Stimulated activated CD8-positive, alpha-beta memory T cell treated with anti-CD3 and anti-CD28 coated beads, Interleukin-7, amount 100 ng/mL, for 24 hours (primary cell): ENCODE measurements around the gene NF1.
A peak's percentile ranks its signal among the peaks of the same experiment; 100 is the strongest.

Experiments
- DNase-seq: peaks from one replicate; pipeline ENCODE4 v3.0.0-alpha.2; 2020; ENCODE audit warnings: low read depth

Gene NF1

GRCh38 chr17:31387438-31387837 lies 292.7 kb downstream of the NF1 start:
- no peak for DNase-seq

GRCh38 chr17:31388351-31388750 lies 293.6 kb downstream of the NF1 start:
- no peak for DNase-seq

DNA sequence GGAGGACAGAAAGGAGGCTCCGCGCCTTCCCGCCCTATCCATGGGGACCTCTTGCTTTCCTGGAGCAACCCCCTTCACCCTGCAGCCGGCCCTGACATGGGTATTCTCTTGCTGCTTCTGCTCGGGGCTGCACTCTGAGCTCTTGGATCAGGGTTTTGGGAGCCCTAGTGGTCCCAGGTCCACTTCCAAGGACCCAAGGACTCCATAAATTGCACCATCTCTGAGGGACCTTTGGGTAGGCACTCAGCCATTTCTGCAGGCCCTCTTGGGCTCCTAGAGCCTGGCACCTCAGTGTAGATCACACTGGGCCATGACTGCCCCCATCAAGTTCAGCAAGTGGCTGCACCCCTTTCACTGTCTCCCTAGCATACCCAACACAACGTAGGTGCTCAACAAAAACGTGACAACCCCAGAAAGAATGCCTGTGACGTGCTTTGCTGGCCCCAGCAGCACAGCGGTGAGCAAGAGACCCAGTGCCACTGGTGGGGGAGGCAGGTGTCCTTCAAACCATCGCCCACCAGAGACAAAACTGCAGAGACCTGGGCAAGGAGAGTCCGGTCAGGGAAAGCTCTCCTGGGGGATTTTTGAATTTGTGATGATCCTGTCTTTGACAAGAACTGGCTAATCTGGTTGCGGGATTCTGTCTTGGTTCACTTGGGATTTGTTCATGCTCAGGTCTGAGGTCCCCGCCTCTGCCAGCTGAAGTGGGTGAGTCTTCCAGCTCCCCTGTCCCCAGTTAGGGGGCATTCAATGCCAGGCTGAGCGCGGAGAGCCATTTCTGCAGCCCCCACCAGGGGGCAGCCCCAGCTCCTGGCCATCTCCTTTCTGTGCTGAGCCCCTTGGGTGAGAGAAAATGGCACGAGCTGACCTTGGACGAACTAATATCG lies 294.2 kb downstream of the NF1 start:
- peak; percentile 13 for DNase-seq

GRCh38 chr17:31389657-31390381 lies 295.0 kb downstream of the NF1 start:
- no peak for DNase-seq

DNA sequence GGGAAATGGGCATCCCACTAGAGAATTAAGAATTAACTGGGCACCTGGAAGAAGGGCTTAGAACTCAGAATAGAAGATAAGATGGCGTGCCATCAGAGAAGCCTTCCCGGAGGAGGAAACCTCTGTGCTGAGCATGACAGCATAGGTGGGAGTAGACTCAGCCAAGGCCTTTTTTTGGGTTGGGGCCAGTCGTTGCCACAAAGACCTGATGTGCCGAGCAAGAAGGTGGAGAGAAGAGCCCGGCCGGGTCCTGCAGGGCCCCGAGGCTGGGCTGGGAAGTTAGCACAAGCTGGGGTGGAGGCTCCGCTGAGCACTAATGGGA lies 295.6 kb downstream of the NF1 start:
- DNase-seq: no peak

DNA sequence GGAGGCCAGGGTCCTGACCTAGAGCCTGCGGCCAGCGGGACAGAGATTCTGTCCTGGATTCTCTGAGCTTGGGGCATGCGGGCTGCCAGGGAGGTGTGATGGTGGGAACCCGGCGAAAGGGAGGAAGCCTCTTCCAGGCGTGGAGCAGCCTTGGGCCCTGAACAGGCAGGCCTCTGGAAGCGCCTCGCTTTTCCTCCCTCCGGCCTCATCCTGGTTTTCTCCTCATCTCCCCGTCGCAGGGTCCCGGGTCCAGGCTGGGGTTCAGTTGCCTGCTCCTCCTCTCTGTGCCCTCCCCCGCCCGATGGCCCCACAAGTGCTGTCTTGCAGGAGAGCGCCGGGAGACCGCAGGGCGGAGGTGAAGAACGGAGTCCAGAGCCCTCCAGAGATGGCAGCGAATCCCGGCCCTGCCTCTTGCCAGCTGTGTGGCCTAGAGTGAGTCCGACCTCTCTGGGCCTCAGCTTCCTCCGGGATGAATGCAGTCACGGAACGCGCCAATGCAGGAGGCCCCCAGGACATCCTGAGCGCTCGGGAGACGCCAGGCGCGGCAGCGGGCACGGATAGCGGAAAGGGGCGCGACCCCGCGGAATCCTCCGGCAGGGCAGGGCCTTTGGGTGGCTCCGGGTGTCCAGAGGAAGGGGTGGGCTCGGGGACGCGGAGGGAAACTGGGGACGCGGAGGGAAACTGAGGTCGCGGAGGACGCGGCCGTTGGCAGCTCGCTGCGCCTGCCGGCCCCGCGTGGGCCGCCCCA lies 296.1 kb downstream of the NF1 start:
- DNase-seq: no peak

GRCh38 chr17:31391496-31391949 lies 296.7 kb downstream of the NF1 start, which contains the start of gene RAB11FIP4:
Gene RAB11FIP4, plus strand, starts transcription at chr17:31391675. Its CDS starts 178 bp downstream, at chr17:31391853.
- no peak for DNase-seq

DNA sequence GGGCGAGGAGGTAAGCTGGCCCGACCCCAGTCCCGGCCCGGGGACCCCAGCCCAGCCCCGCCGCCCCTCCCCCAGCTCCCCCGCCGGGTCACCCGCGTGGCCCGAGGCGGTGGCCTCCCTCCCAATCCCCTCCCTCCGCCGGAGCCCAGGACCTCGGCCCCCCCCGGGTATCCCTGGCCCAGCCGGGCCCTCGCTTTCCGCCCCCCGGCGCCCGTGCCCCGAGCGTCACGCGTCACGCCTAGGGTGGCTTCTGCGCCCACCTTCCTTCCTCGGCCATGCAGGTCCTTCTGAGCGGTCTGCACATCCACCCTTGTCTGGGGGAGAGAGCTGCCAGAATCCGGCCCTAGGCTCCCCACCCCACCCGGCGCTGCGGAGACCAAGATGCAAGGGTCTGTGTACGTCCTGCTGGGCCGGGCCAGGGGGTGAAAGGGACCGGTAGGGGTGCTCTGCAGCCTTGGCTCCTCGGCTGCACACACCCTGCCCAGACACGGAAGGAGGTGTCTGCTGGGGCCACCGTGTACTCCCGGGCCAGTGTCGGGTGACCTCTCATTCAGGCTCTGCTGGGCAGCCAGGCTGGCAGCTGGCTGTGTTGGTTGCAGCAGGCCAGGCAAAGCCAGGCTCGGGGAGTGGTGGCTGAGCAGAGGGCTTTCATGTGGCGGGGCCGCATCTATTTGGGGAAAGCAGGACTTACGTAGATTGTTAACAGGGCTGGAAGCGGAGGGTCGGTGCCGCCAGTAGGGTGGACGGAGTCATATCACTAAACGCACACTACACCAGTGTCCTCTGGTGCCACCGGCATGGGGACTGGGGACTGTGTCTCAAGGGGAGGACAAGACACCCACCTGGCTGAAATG lies 297.5 kb downstream of the NF1 start:
- DNase-seq: no peak

DNA sequence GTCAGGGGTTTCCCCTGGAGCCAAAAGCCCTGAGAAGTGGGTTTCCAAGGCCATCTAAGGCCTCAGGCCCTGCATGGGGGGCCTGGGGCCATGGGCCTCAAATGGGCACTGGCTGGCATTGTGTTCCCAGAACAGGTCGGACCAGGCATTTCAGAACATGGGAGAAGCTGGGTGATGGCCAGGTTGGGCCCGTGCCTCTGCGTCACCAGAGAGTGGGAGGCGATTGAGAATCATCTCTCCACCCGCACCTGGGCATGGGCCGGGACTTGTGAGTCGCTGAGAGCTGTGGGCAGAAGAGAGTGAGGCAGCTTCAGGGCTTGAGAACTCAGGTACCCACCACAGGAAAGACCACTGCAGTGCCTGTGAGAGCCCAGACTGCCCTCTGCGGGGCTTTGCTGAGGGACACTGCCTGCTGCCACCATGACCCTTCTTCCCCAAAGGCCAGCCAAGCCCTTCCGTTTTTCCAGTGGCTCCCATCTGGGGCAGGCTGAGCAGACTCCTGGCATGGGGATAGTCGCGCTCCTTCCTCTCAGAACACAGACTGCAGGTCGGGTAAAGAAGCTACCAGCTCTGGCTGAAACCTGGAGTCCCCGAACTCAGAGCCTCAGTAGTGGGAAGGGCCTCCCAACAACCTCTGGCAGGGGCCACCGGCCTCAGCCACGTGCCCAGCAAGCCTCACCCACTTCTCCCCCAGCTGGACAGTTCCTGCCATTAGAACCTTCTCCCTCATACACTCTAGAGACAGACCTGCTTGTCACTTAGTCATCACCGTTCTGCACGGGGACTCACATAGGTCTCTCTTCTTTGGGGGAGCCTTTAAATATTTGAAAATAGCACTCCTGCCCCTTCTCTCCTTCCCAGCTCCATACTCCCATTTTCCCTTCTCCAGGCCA lies 298.3 kb downstream of the NF1 start:
- no peak for DNase-seq

DNA sequence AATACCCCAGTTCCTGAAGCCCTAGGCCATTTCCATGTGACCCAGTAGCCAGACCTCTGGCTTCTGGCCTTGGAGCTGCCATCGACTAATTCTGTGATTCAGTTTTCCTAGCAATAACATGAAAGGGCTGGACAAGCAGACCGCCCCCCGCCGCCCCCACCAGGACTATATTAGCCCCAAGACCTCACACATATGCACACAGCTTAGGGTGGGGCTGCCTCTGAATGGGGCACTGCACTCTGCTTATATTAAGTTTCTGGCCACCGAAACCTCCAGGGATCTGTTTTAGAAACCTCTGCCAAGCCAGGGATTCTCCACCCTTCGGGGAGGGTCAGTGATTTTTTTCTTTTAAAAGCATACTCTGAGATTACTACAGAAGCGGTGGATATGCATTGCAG lies 299.0 kb downstream of the NF1 start:
- no peak for DNase-seq

GRCh38 chr17:31394544-31394943 lies 299.8 kb downstream of the NF1 start:
- DNase-seq: peak; percentile 14

DNA sequence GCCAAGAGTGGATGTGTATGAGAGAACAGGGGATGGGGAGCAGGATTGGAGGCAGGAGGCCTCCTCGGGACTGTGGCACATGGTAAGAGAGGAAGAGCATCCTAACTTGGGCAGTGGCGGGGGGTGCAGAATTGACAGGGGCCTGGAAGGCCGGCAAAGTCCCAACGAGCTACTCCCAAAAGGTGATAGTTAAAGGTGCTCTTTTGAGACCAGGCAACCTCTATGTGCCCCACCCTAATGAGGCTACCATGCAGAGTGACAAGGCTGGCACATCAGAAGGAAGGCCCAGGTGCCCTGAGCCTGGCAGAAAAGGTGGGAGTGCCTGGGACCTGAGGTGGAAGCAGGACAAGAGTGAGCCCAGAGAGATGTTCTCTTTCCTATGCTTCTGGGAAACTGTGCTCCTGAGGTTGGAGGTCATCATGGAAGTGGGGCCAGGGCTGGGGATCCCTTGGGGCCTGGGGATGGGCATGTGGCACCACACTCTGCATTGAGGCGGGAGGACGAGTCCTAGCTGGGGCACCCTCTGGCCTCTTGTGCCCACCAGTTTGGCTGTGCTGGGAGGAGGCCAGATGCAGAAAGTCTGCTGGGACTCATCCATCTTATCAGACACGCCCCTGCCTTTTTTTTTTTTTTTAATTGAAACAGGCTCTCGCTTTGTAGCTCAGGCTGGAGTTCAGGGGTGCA lies 302.6 kb downstream of the NF1 start:
- no peak for DNase-seq

DNA sequence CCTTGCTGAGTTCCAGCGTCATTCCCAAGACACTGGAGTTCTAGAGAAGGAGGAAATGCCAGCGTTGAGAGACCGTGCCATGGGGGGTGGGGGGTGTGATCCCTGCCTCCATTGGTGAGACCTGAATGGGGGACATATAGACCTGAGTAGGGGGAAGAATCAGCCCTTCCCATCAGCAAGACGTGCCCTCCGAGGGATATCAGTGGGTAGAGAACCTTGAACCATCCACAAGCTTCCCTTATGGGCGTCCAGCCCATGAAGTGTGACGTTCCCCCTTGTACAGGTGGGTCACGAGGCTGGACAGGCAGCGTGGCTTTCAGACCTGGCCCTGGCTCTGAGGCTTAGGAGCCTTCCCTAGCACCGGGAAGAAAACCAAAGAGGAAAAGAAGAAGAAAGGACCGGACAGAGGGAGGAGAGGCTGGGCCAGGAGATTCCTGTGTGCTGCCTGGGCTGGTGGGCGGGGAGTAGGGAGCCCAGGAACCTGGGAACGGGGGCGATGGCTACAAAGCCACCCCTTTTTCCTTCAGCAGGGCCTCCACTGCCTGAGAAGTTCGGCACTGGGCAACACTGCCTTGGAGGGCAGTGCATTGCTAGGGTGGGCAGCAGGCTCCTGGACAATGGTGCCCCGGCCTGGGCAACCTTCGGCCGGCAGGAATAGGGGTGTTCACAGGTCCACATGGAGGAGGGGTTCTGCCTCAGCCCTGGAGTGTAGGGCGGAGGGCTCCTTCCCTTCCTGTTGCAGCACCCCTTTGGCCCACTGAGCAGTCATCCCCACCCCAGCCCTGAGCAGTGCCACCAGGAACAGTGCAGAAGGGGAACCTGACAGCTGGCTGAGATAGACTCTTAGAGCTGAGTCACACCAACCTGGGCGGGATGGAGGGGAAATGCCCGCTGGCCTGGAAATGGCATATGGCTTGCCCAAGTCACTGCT lies 303.9 kb downstream of the NF1 start:
- no peak for DNase-seq

- no peak for DNase-seq
Observed at GRCh38 chr17:31400481-31400950, 305.7 kb downstream of the NF1 start.

- no peak for DNase-seq
Observed at GRCh38 chr17:31401456-31402254, 306.9 kb downstream of the NF1 start.

- DNase-seq: no peak
Observed at GRCh38 chr17:31404028-31404949, 309.5 kb downstream of the NF1 start.

DNA sequence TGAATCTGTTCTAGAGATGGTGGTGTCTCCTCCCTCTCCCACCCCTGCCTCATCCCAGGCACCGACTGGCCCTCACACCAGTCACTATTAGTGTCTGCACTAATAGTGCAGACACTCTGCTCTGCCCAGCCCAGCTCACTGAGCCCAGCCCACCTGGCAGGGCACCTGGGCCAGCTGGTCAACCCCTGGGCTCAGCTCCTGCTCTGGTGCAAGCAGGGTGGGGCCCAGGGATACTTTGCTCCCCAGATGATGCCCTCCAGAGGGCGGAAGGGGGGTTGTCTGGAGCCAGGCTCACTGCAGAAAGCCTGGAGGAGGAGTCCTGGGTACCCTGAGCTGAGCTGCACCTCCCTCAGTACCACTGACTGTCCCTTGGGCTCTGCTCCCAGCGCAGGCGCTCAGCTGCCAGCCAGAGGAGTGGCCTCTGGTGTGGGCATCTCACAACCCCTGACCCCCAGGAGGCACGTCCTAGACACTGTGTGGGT lies 311.2 kb downstream of the NF1 start:
- no peak for DNase-seq
